PC-3 (cell line): ENCODE results near the gene CFAP299. TPM values are rescaled to one million over a fixed set of nuclear protein-coding genes. Genes with fewer than 3 reads are reported as not detected.

ENCODE experiments used
- ATAC-seq: fragments of 200-7000 bp; cut with Tn5 transposase; 2 replicates; pipeline ENCODE4 v1.9.1; 2020; ENCODE audit warnings: mild to moderate bottlenecking, moderate library complexity
- BruUV-seq: library from RNA; stranded (reverse); fragments of 400-500 nt; replicated peaks from 2 replicates; lab custom pipeline; 2021; lab: Mats Ljungman, UMichigan
- CTCF ChIA-PET: fragments of 300-600 bp; sonication (Branson Sonifier 250); formaldehyde crosslinking; loops from one replicate; lab custom pipeline; 2022; ENCODE audit warnings: antibody characterized with exemption; lab: Charles Lee
- POLR2A ChIA-PET: fragments of 300-600 bp; sonication (Branson Sonifier 250); formaldehyde crosslinking; loops from one replicate; lab custom pipeline; 2022; ENCODE audit warnings: antibody characterized with exemption; ENCODE audit not compliant: unreplicated experiment; lab: Charles Lee
- DNase-seq: peaks from one replicate; pipeline ENCODE4 v3.0.0-alpha.2; 2015
- H2AFZ ChIP-seq: fragments of 300-600 bp; sonication (generic); 2 replicates; pipeline ENCODE4 v1.6.0; 2016; ENCODE audit warnings: antibody characterized with exemption, low read length
- H3F3A ChIP-seq: fragments of 300-600 bp; sonication (generic); one replicate; pipeline ENCODE4 v1.6.0; 2017; ENCODE audit warnings: antibody characterized with exemption, low read length, control low read depth, mild to moderate bottlenecking; ENCODE audit not compliant: unreplicated experiment
- H3K27ac ChIP-seq: fragments of 300-600 bp; sonication (generic); 2 replicates; pipeline ENCODE4 v1.5.1; 2016; ENCODE audit warnings: mild to moderate bottlenecking, low read length
- H3K27me3 ChIP-seq: fragments of 300-600 bp; sonication (generic); 2 replicates; pipeline ENCODE4 v1.6.1; 2016; ENCODE audit warnings: low read length, mixed read lengths
- H3K36me3 ChIP-seq: fragments of 300-600 bp; sonication (generic); 2 replicates; pipeline ENCODE4 v1.6.1; 2016; ENCODE audit warnings: low read depth, mixed run types, low read length, mixed read lengths
- H3K4me1 ChIP-seq: fragments of 300-600 bp; sonication (generic); 2 replicates; pipeline ENCODE4 v1.5.1; 2016; ENCODE audit warnings: low read length; ENCODE audit not compliant: insufficient read depth
- H3K4me2 ChIP-seq: fragments of 300-600 bp; sonication (generic); 2 replicates; pipeline ENCODE4 v1.6.0; 2016; ENCODE audit warnings: low read length
- H3K4me3 ChIP-seq: fragments of 300-600 bp; sonication (generic); 2 replicates; pipeline ENCODE4 v1.5.1; 2016; ENCODE audit warnings: mild to moderate bottlenecking, low read length, mixed read lengths
- H3K79me2 ChIP-seq: fragments of 300-600 bp; sonication (generic); 2 replicates; pipeline ENCODE4 v1.6.1; 2017; ENCODE audit warnings: low read length, mixed read lengths
- H3K9ac ChIP-seq: fragments of 300-600 bp; sonication (generic); 2 replicates; pipeline ENCODE4 v1.6.0; 2016; ENCODE audit warnings: mild to moderate bottlenecking, low read length
- H3K9me2 ChIP-seq: fragments of 300-600 bp; sonication (generic); replicated peaks from 2 replicates; pipeline ENCODE4 v1.6.1; 2016; ENCODE audit warnings: mixed run types, low read length, mixed read lengths
- H3K9me3 ChIP-seq: fragments of 300-600 bp; sonication (generic); 2 replicates; pipeline ENCODE4 v1.6.1; 2016; ENCODE audit warnings: low read length, mixed read lengths
- H4K20me1 ChIP-seq: fragments of 300-600 bp; sonication (generic); 2 replicates; pipeline ENCODE4 v1.6.1; 2016; ENCODE audit warnings: low read length, mixed read lengths
- CTCF ChIP-seq: fragments of 300-600 bp; sonication (generic); conservative IDR thresholded peaks from 2 replicates; pipeline ENCODE4 v1.5.1; 2017; ENCODE audit warnings: antibody characterized with exemption, low read depth, mild to moderate bottlenecking, low read length
- EZH2 ChIP-seq: fragments of 300-600 bp; sonication (generic); IDR thresholded peaks from one replicate; pipeline ENCODE4 v1.6.1; 2017; ENCODE audit warnings: antibody characterized with exemption, mild to moderate bottlenecking, low read length; ENCODE audit not compliant: unreplicated experiment
- EZH2phosphoT487 ChIP-seq: fragments of 300-600 bp; sonication (generic); IDR thresholded peaks from 2 replicates; pipeline ENCODE4 v1.6.1; 2018; ENCODE audit warnings: mild to moderate bottlenecking, antibody characterized with exemption, low read length, borderline replicate concordance
- intact Hi-C: fragments of 100-400 bp; cut with micrococcal nuclease; formaldehyde crosslinking; loops from 2 replicates; pipeline ENCODE4 v1.9.0; 2023
- total RNA-seq: library from RNA; depleted of rRNA; stranded (reverse); fragments of >200 nt; gene quantifications from 2 replicates; pipeline ENCODE4 v1.2.3, GENCODE V29; 2014

The CFAP299 gene
- total RNA-seq, 1 experiment from 2014 or later: not detected

- intact Hi-C loops: loop anchor here (5.0 kb wide), 1 partner anchor 84 kb away; no protein-coding TSS in a partner anchor
- no TSS peak for BruUV-seq
- no peaks in the 10 kb centered on the region for H4K20me1 ChIP-seq
- no peaks in the 10 kb centered on the region for H3K79me2 ChIP-seq
- ChIA-PET CTCF (no interaction called here), POLR2A (no interaction called here)
- no peaks in the 10 kb centered on the region for H3K36me3 ChIP-seq
- DNase-seq (no peak), ATAC-seq (no peak)
- H3K4me1 ChIP-seq: no peaks in the 10 kb centered on the region
- no peak for TF ChIP-seq CTCF
- TF ChIP-seq EZH2: no peak
- no peak for TF ChIP-seq EZH2phosphoT487
- no peaks in the 10 kb centered on the region for H3K9me2 ChIP-seq
- H3K4me3 ChIP-seq: no peak overlapping the region
- H3K9me3 ChIP-seq: no peaks in the 10 kb centered on the region
- H3K27ac ChIP-seq: no peak overlapping the region
- H3K4me2 ChIP-seq: no peak overlapping the region
- no peaks in the 10 kb centered on the region for H3K27me3 ChIP-seq
- H3K9ac ChIP-seq: no peak overlapping the region
- no peak overlapping the region for H2AFZ ChIP-seq
- no peaks in the 10 kb centered on the region for H3F3A ChIP-seq
Observed at GRCh38 chr4:80903020-80903419, 567.5 kb downstream of the CFAP299 start.

GRCh38 chr4:80909938-80910337 is 574.4 kb downstream of the CFAP299 start:
- Histone ChIP-seq H3K79me2 (no peaks in the 10 kb centered on the region), H2AFZ (no peak overlapping the region), H3K4me2 (no peak overlapping the region), H3K4me3 (no peak overlapping the region), H3K9ac (no peak overlapping the region), H3K36me3 (no peaks in the 10 kb centered on the region), H3K9me3 (no peaks in the 10 kb centered on the region), H3K27ac (no peak overlapping the region), H3K27me3 (no peaks in the 10 kb centered on the region), H3K4me1 (no peaks in the 10 kb centered on the region), H3F3A (no peaks in the 10 kb centered on the region), H3K9me2 (no peaks in the 10 kb centered on the region), H4K20me1 (no peaks in the 10 kb centered on the region)
- TF ChIP-seq CTCF: no peak
- ATAC-seq: no peak
- no peak for DNase-seq
- ChIA-PET CTCF (no interaction called here), POLR2A (no interaction called here)
- BruUV-seq: no TSS peak
- intact Hi-C loops: no loop called here

- BruUV-seq: no TSS peak
- Histone ChIP-seq H3K79me2 (no peaks in the 10 kb centered on the region), H3K4me1 (no peaks in the 10 kb centered on the region), H3F3A (no peaks in the 10 kb centered on the region), H2AFZ (no peak overlapping the region), H3K4me2 (no peak overlapping the region), H3K9ac (no peak overlapping the region), H3K9me3 (no peaks in the 10 kb centered on the region), H3K36me3 (no peaks in the 10 kb centered on the region), H4K20me1 (no peaks in the 10 kb centered on the region), H3K27me3 (no peaks in the 10 kb centered on the region), H3K4me3 (no peak overlapping the region), H3K27ac (no peak overlapping the region), H3K9me2 (no peaks in the 10 kb centered on the region)
- DNase-seq (no peak), ATAC-seq (no peak)
- ChIA-PET CTCF (no interaction called here), POLR2A (no interaction called here)
- intact Hi-C loops: no loop called here
- TF ChIP-seq EZH2 (no peak), CTCF (no peak), EZH2phosphoT487 (no peak)
Observed at GRCh38 chr4:80911458-80911857, 575.9 kb downstream of the CFAP299 start.
